GM19397 (cell line): ENCODE results near the gene TSPAN11.

Experiments used
- ATAC-seq: cut with Tn5 transposase; IDR thresholded peaks from one replicate; pipeline ENCODE4 v1.9.1; 2021; ENCODE audit warnings: mild to moderate bottlenecking, moderate library complexity; ENCODE audit not compliant: unreplicated experiment

Gene TSPAN11

DNA sequence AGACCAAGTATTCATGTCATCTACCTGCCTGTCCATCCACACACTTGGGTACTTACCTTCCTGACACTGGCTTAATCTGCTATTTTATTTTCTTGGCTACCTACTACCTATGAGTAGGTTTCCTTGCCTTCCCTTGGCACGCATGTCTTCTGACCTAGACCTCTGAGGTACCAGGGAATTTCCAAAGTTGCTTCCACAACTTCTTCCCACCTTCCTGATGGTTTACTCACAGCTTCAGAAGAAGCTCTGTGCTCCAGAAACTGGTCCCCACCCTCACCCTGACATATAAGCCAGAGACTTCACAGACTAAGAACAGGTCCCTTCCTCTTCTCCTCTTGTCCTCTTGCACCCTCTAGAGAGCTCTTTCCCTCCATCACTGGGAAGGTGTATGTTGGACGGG is 111.4 kb downstream of the TSPAN11 start:
- ATAC-seq: no peak

DNA sequence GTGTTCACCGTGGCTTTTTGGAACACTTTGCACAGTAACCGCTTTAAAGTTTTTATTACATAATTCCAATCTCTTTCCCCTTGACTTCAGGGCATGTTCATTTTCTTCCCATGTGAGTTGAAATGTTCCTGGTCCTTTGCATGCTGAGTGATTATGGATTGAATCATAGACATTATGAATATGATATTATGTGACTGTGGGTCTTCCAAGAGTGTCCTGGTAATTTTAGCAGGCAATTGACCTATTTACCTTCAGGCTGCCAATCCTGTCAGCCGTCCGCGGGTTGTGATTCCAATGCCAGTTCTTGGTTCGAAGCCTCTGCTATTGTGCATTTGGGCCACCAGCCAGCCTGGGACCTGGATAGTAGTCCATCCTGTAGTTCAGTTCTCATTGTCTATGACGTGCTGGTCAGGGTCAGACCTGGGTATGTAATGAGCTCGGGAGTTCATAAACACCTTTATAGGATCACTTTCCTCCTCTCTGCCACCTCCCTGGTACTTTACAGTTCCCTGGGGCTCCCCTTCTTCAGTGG is 114.6 kb downstream of the TSPAN11 start:
- ATAC-seq: no peak
